K562 (cell line): ENCODE results near the gene TIMP2. TPM values are rescaled to one million over a fixed set of nuclear protein-coding genes. Genes with fewer than 3 reads are reported as not detected.

Experiments
- ATAC-seq: fragments of 200-7000 bp; cut with Tn5 transposase; 3 replicates; pipeline ENCODE4 v1.9.1; 2020; ENCODE audit warnings: moderate library complexity
- BruUV-seq: library from RNA; stranded (reverse); fragments of 400-500 nt; replicated peaks from 2 replicates; lab custom pipeline; 2021; lab: Mats Ljungman, UMichigan
- CTCF ChIA-PET: fragments of 300-600 bp; formaldehyde crosslinking; extraction: SDS; loops from one replicate; lab custom pipeline; 2021; ENCODE audit warnings: low intra/inter-chr PET ratio; lab: Yijun Ruan, JAX
- POLR2A ChIA-PET: fragments of 300-600, 350-650 bp; sonication (Branson Sonifier 250); formaldehyde crosslinking; extraction: SDS; loops from one replicate; lab custom pipeline; 2021; ENCODE audit warnings: antibody characterized with exemption, inconsistent platforms; lab: Yijun Ruan, JAX
- DNase-seq, 4 experiments: peaks; one replicate each; pipeline versions ENCODE4 v3.0.0 to v3.0.0-alpha.2; 2011 to 2018; ENCODE audit warnings: low spot score in 3 of 4, mixed read lengths in 3 of 4; ENCODE audit errors: extremely low read depth in 1 of 4
- FAIRE-seq: peaks from 2 replicates; lab custom pipeline; 2011; peaks lifted over from hg19 to GRCh38; lab: Jason Lieb, UNC
- H2AFZ ChIP-seq: 2 replicates; pipeline ENCODE4 v1.6.0; 2011; ENCODE audit warnings: low read depth, low read length, control low read depth, inconsistent platforms
- H3K27ac ChIP-seq: fragments of 200-600 bp; 3 replicates; pipeline ENCODE4 v1.8.0; 2011; ENCODE audit warnings: low read depth, mild to moderate bottlenecking, control low read depth, inconsistent platforms, low read length, moderate library complexity, mixed read lengths; ENCODE audit errors: extremely low read depth
- H3K27me3 ChIP-seq, 2 experiments: fragments of 300-600 bp in 1 of 2; 2 replicates in 1 of 2; 3 replicates in 1 of 2; pipeline versions ENCODE4 v1.6.0 to v1.8.0; 2011; ENCODE audit warnings: inconsistent platforms in 2 of 2, low read length in 2 of 2, mild to moderate bottlenecking in 1 of 2, mixed read lengths in 1 of 2, moderate library complexity in 1 of 2; ENCODE audit not compliant: control insufficient read depth in 2 of 2, insufficient read depth in 2 of 2
- H3K36me3 ChIP-seq: fragments of 300-600 bp; 3 replicates; pipeline ENCODE4 v1.8.0; 2011; ENCODE audit warnings: mild to moderate bottlenecking, low read length, inconsistent platforms; ENCODE audit not compliant: control insufficient read depth, insufficient read depth
- H3K4me1 ChIP-seq, 2 experiments: fragments of 200-600 bp in 1 of 2; replicated peaks in 1 of 2; 2 replicates in 1 of 2; 3 replicates in 1 of 2; pipeline versions ENCODE4 v1.5.1 to v1.8.0; 2011; ENCODE audit warnings: inconsistent platforms in 2 of 2, low read length in 2 of 2, mild to moderate bottlenecking in 1 of 2, mixed read lengths in 1 of 2, moderate library complexity in 1 of 2; ENCODE audit not compliant: control insufficient read depth in 2 of 2, insufficient read depth in 2 of 2
- H3K4me2 ChIP-seq: 2 replicates; pipeline ENCODE4 v1.6.1; 2011; ENCODE audit warnings: low read length, control low read depth, inconsistent platforms, mixed read lengths; ENCODE audit not compliant: insufficient read depth
- H3K4me3 ChIP-seq: fragments of 200-600 bp; sonication (generic), shearing (Covaris generic); 2 replicates; pipeline ENCODE4 v1.5.1; 2016; ENCODE audit warnings: control low read depth, inconsistent platforms
- H3K79me2 ChIP-seq: fragments of 200-600 bp; 3 replicates; pipeline ENCODE4 v1.8.0; 2011; ENCODE audit warnings: low read length, inconsistent platforms; ENCODE audit not compliant: control insufficient read depth, insufficient read depth
- H3K9ac ChIP-seq, 2 experiments: 2 replicates each; pipeline versions ENCODE4 v1.6.0 to v1.6.1; 2011; ENCODE audit warnings: low read depth in 2 of 2, low read length in 2 of 2, control low read depth in 1 of 2, inconsistent platforms in 1 of 2, mild to moderate bottlenecking in 1 of 2, mixed read lengths in 1 of 2; ENCODE audit not compliant: insufficient read depth in 1 of 2
- H3K9me1 ChIP-seq: one replicate; pipeline ENCODE4 v1.6.0; 2011; ENCODE audit warnings: inconsistent platforms, mild to moderate bottlenecking, low read length, moderate library complexity; ENCODE audit not compliant: control insufficient read depth, insufficient read depth
- H3K9me3 ChIP-seq: replicated peaks from 2 replicates; pipeline ENCODE4 v1.5.1; 2011; ENCODE audit warnings: low read depth, low read length, inconsistent platforms; ENCODE audit not compliant: control insufficient read depth, insufficient read depth
- H4K20me1 ChIP-seq: replicated peaks from 2 replicates; pipeline ENCODE4 v1.6.1; 2011; ENCODE audit warnings: low read length, inconsistent platforms, mixed read lengths; ENCODE audit not compliant: control insufficient read depth, insufficient read depth
- CEBPB ChIP-seq: fragments of 450-650 bp; IDR thresholded peaks from 2 replicates; pipeline ENCODE4 v1.6.1; 2016; ENCODE audit warnings: missing genetic modification characterization, missing compliant biosample characterization
- E2F3 ChIP-seq: fragments of 250-450 bp; sonication (Bioruptor Pico); IDR thresholded peaks from 2 replicates; pipeline ENCODE4 v1.4.0; 2020; ENCODE audit warnings: mild to moderate bottlenecking
- E2F4 ChIP-seq: sonication (generic); formaldehyde crosslinking; IDR thresholded peaks from 2 replicates; pipeline ENCODE4 v1.8.0; 2022; ENCODE audit warnings: mild to moderate bottlenecking, low read depth, missing genetic modification reagents
- HDGF ChIP-seq: fragments of 450-650 bp; IDR thresholded peaks from 2 replicates; pipeline ENCODE4 v1.6.1; 2016
- HNRNPK ChIP-seq: fragments of 200-400 bp; formaldehyde crosslinking; IDR thresholded peaks from one replicate; pipeline ENCODE4 v1.6.1; 2018; ENCODE audit warnings: mild to moderate bottlenecking, low read depth, low read length; ENCODE audit not compliant: poor library complexity, severe bottlenecking
- MAFF ChIP-seq: IDR thresholded peaks from 2 replicates; pipeline ENCODE4 v1.6.1; 2012; ENCODE audit warnings: low read length, improper control_type of control experiment
- MAFG ChIP-seq: fragments of 450-650 bp; conservative IDR thresholded peaks from 2 replicates; pipeline ENCODE4 v1.6.1; 2016; ENCODE audit warnings: missing genetic modification characterization, missing compliant biosample characterization
- POLR2H ChIP-seq: IDR thresholded peaks from 2 replicates; pipeline ENCODE4 v1.6.1; 2016; ENCODE audit warnings: missing genetic modification characterization, low read depth, mild to moderate bottlenecking, control low read depth, missing compliant biosample characterization, moderate library complexity
- PTTG1 ChIP-seq: fragments of 450-650 bp; IDR thresholded peaks from 2 replicates; pipeline ENCODE4 v1.6.1; 2016; ENCODE audit warnings: low read depth, mild to moderate bottlenecking, missing genetic modification characterization, missing compliant biosample characterization
- RBBP5 ChIP-seq: fragments of 200-600 bp; sonication (generic); IDR thresholded peaks from 2 replicates; pipeline ENCODE4 v1.6.1; 2012; ENCODE audit warnings: borderline replicate concordance, mild to moderate bottlenecking, low read length, control low read depth, inconsistent platforms; ENCODE audit not compliant: insufficient read depth, poor library complexity, severe bottlenecking
- RBM22 ChIP-seq: fragments of 200-400 bp; formaldehyde crosslinking; IDR thresholded peaks from 2 replicates; pipeline ENCODE4 v1.6.1; 2018; ENCODE audit warnings: low read length, low read depth; ENCODE audit not compliant: poor library complexity, severe bottlenecking
- SMAD1 ChIP-seq: fragments of 150-350 bp; IDR thresholded peaks from 2 replicates; pipeline ENCODE4 v1.6.1; 2014; ENCODE audit warnings: low read length, low read depth; ENCODE audit not compliant: partially characterized antibody
- STAT5B ChIP-seq: fragments of 250-450 bp; sonication (Bioruptor Pico); IDR thresholded peaks from 2 replicates; pipeline ENCODE4 v1.8.0; 2021; ENCODE audit warnings: mild to moderate bottlenecking, inconsistent platforms
- TCF7 ChIP-seq: sonication (generic); IDR thresholded peaks from 2 replicates; pipeline ENCODE4 v1.6.1; 2016; ENCODE audit warnings: antibody characterized with exemption, borderline replicate concordance
- TSC22D4 ChIP-seq: fragments of 450-650 bp; IDR thresholded peaks from 2 replicates; pipeline ENCODE4 v1.6.1; 2016; ENCODE audit warnings: missing genetic modification characterization, missing biosample characterization, control low read depth
- ZFP1 ChIP-seq: fragments of 450-650 bp; formaldehyde crosslinking; IDR thresholded peaks from 2 replicates; pipeline ENCODE4 v1.4.0; 2020; ENCODE audit warnings: mild to moderate bottlenecking, mixed read lengths
- ZFP30 ChIP-seq: fragments of 250-450 bp; sonication (Bioruptor Pico); IDR thresholded peaks from 2 replicates; pipeline ENCODE4 v1.8.0; 2022; ENCODE audit warnings: moderate library complexity, mild to moderate bottlenecking, inconsistent platforms, borderline replicate concordance
- WGBS: fragments of 100-300 bp; shearing (Covaris generic); methylation state at CpG from one replicate; pipeline ENCODE4 v1.1.6; 2016; ENCODE audit warnings: low coverage, mixed read lengths; ENCODE audit not compliant: insufficient coverage; ENCODE audit errors: missing lambda C conversion rate; 5-methylcytosine and 5-hydroxymethylcytosine counted together
- in situ Hi-C: fragments of 300-500 bp; cut with MboI; formaldehyde crosslinking; loops from 4 replicates; pipeline ENCODE4 v1.15.0; 2018; ENCODE audit warnings: inconsistent platforms, mixed read lengths
- intact Hi-C: fragments of 100-400 bp; cut with micrococcal nuclease; formaldehyde crosslinking; loops from 2 replicates; pipeline ENCODE4 v1.14.2; 2022
- polyA plus RNA-seq, 8 experiments: library from polyadenylated mRNA; depleted of rRNA in 4 of 8; stranded (reverse) in 5 of 8; unstranded in 3 of 8; fragments of >200 nt; fragmentation: Nextera tagmentation in 2 of 8; fragmentation: Illumina TruSeq in 1 of 8; extraction: Ambion mirVana in 2 of 8; extraction: Trizol in 1 of 8; gene quantifications; 2 replicates each; pipeline versions ENCODE4 v1.2.1 to v1.2.3, GENCODE V29; 2011 to 2014; ENCODE audit warnings: inconsistent platforms in 1 of 8, missing spikeins in 1 of 8
- total RNA-seq, 7 experiments: library from RNA; depleted of rRNA in 6 of 7; stranded (reverse); fragments of >200 nt in 6 of 7; fragmentation: Illumina TruSeq in 2 of 7; extraction: Trizol in 2 of 7; gene quantifications; 2 replicates each; pipeline versions ENCODE4 v1.2.1 to v1.2.3, GENCODE V29; 2011 to 2021; ENCODE audit warnings: low replicate concordance in 1 of 7
- TF ChIP-seq, protein P1 (sequence below): sonication (generic); formaldehyde crosslinking; IDR thresholded peaks from 2 replicates; pipeline ENCODE4 v1.8.1; 2022; ENCODE audit warnings: missing genetic modification reagents
- TF ChIP-seq, protein P2 (sequence below): IDR thresholded peaks from 2 replicates; pipeline ENCODE4 v1.6.1; 2014; ENCODE audit warnings: antibody characterized with exemption

The TIMP2 gene
- total and polyA plus RNA-seq, 9 of the 15 experiments (the other 6 are each of a cell fraction or from before 2014, with no cell fraction given), result 0.55 TPM; not detected in 8

- BruUV-seq, result no TSS peak
- peaks cover 43% of the 10 kb centered on the region for H3K79me2 ChIP-seq
- H2AFZ ChIP-seq, result peak overlapping the region; percentile 77
- TF ChIP-seq RBBP5 (peak; percentile 42), HDGF (no peak), CEBPB (tag) (peak; percentile 42), MAFG (tag) (no peak), ZFP30 (no peak), PTTG1 (no peak), E2F4 (CRISPR knock-in tag) (no peak), TCF7 (no peak), MAFF (no peak), POLR2H (no peak), STAT5B (CRISPR knock-in tag) (no peak), E2F3 (no peak), HNRNPK (no peak), ZFP1 (no peak), SMAD1 (no peak), TSC22D4 (no peak), RBM22 (peak; percentile 62)
- TF ChIP-seq, protein P1, sequence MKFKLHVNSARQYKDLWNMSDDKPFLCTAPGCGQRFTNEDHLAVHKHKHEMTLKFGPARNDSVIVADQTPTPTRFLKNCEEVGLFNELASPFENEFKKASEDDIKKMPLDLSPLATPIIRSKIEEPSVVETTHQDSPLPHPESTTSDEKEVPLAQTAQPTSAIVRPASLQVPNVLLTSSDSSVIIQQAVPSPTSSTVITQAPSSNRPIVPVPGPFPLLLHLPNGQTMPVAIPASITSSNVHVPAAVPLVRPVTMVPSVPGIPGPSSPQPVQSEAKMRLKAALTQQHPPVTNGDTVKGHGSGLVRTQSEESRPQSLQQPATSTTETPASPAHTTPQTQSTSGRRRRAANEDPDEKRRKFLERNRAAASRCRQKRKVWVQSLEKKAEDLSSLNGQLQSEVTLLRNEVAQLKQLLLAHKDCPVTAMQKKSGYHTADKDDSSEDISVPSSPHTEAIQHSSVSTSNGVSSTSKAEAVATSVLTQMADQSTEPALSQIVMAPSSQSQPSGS (CRISPR knock-in tag), result no peak
- TF ChIP-seq, protein P2, sequence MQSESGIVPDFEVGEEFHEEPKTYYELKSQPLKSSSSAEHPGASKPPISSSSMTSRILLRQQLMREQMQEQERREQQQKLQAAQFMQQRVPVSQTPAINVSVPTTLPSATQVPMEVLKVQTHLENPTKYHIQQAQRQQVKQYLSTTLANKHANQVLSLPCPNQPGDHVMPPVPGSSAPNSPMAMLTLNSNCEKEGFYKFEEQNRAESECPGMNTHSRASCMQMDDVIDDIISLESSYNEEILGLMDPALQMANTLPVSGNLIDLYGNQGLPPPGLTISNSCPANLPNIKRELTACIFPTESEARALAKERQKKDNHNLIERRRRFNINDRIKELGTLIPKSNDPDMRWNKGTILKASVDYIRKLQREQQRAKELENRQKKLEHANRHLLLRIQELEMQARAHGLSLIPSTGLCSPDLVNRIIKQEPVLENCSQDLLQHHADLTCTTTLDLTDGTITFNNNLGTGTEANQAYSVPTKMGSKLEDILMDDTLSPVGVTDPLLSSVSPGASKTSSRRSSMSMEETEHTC, result no peak
Measured at GRCh38 chr17:78839762-78840529, 85.2 kb downstream of the TIMP2 start.

More at GRCh38 chr17:78839762-78840529, 85.2 kb downstream of the TIMP2 start:
- peaks cover 17 to 31% of the 10 kb centered on the region in 2 experiments for H3K4me1 ChIP-seq
- DNase-seq (peak in 2 of 4 experiments; percentile 44 to 53), ATAC-seq (peak; percentile 62), FAIRE-seq (no peak)
- H3K4me3 ChIP-seq, result peak overlapping the region; percentile 63
- peak overlapping the region; percentile 90 for H3K27ac ChIP-seq
- no peaks in the 10 kb centered on the region for H3K27me3 ChIP-seq
- WGBS, result under 1% methylated on average over 40 of the region's 73 CpGs
- H4K20me1 ChIP-seq, result peaks cover 15% of the 10 kb centered on the region
- ChIA-PET CTCF (no interaction called here), POLR2A (interaction anchor here (0.6 to 1.5 kb wide), 3 partner anchors 15 to 284 kb away, joined by 3 to 6 read pairs (median 3); no protein-coding TSS in a partner anchor)
- in situ Hi-C loops, result no loop called here
- no peaks in the 10 kb centered on the region for H3K9me3 ChIP-seq
- peaks cover 4% of the 10 kb centered on the region for H3K9me1 ChIP-seq
- intact Hi-C loops, result no loop called here
- peak overlapping the region; percentile 71 to 93 for H3K9ac ChIP-seq
- peak overlapping the region; percentile 100 for H3K4me2 ChIP-seq
- H3K36me3 ChIP-seq, result peaks cover 37% of the 10 kb centered on the region
